Activated naive CD8-positive, alpha-beta T cell treated with anti-CD3 and anti-CD28 coated beads, Interleukin-2, amount 10 ng/mL, durations not matched to agents 7 days and 5 days (primary cell): ENCODE measurements around the gene MPLKIP. TPM values are rescaled to one million over a fixed set of nuclear protein-coding genes. Genes with fewer than 3 reads are reported as not detected.
"Not testable (repeated sequence)": the region's sequence is repeated elsewhere in the genome, so short reads cannot be mapped to it uniquely, and the experiment has no call there.

Experiments used
- ATAC-seq: fragments of 150-1000 bp; cut with Tn5 transposase; one replicate; pipeline ENCODE4 v1.10.0; 2021; ENCODE audit warnings: low read depth, moderate library complexity
- POLR2A ChIA-PET: fragments of 350-600 bp; sonication (Branson Sonifier 250); formaldehyde crosslinking; loops from one replicate; lab custom pipeline; 2021; ENCODE audit warnings: antibody characterized with exemption; lab: Charles Lee
- DNase-seq: peaks from one replicate; pipeline ENCODE4 v3.0.0; 2021
- H3K27ac Mint-ChIP-seq: one replicate; pipeline ENCODE4 v1.8.0; 2022; ENCODE audit warnings: mild to moderate bottlenecking, mixed read lengths
- H3K27me3 Mint-ChIP-seq: one replicate; pipeline ENCODE4 v1.8.0; 2022; ENCODE audit warnings: mild to moderate bottlenecking, moderate library complexity, mixed read lengths
- H3K36me3 Mint-ChIP-seq: one replicate; pipeline ENCODE4 v1.8.0; 2021; ENCODE audit warnings: mild to moderate bottlenecking, mixed read lengths
- H3K4me1 Mint-ChIP-seq: one replicate; pipeline ENCODE4 v1.8.0; 2021; ENCODE audit warnings: mixed read lengths
- H3K4me3 Mint-ChIP-seq: one replicate; pipeline ENCODE4 v1.8.0; 2022; ENCODE audit warnings: mild to moderate bottlenecking, moderate library complexity, mixed read lengths
- H3K9me3 Mint-ChIP-seq: one replicate; pipeline ENCODE4 v1.8.0; 2021; ENCODE audit warnings: mixed read lengths
- total RNA-seq, 2 experiments: library from RNA; stranded (reverse); gene quantifications; one replicate each; pipeline ENCODE4 v1.2.3, GENCODE V29; 2021

MPLKIP gene
- total RNA-seq, 2 experiments from 2014 or later = 35.7 to 41.5 TPM

DNA sequence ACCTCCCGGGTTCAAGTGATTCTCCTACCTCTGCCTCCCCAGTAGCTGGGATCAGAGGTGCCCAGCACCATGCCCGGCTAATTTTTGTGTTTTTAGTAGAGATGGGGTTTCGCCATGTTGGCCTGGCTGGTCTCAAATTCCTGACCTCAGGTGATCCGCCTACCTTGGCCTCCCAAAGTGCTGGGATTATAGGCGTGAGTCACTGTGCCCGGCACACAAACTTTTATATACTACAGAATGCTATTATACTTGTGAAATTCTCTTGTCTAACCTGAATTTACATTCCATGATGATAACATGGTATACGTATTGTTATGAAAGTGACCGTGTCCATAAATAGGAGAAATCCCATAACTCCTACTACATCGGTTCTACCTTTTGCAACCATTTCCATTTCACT is 17.2 kb downstream of the MPLKIP start:
- H3K4me1 Mint-ChIP-seq, H3K9me3 Mint-ChIP-seq, DNase-seq, H3K27ac Mint-ChIP-seq, H3K4me3 Mint-ChIP-seq, H3K27me3 Mint-ChIP-seq, ATAC-seq, H3K36me3 Mint-ChIP-seq: not testable (repeated sequence)
- POLR2A ChIA-PET = interaction anchor here (0.7 kb wide), 1 partner anchor 412 kb away, joined by 4 read pairs; no protein-coding TSS in a partner anchor

DNA sequence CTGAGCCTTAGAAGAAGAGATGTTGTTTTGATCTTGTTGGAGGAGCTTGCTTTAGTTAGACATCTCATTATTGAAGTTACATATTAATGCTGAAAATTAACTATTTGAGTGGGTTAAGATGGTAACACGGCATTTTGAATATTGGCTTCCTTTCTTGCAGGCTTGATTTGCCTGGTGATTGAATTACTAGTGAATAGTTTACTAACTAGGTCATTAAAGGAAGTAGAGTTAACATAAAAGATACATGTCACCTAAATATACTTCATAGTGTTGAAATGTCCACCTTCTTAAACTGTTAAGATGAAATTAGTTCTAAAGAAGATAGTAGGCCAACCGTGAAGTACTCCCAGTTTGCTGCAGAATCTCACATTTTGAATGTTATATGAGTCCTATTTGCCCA is 18.5 kb downstream of the MPLKIP start:
- H3K4me3 Mint-ChIP-seq = no peak overlapping the region
- ATAC-seq (no peak), DNase-seq (no peak)
- no peaks in the 10 kb centered on the region for H3K27me3 Mint-ChIP-seq
- H3K9me3 Mint-ChIP-seq = no peaks in the 10 kb centered on the region
- H3K27ac Mint-ChIP-seq = no peak overlapping the region
- H3K36me3 Mint-ChIP-seq = peaks cover 6% of the 10 kb centered on the region
- no peaks in the 10 kb centered on the region for H3K4me1 Mint-ChIP-seq
- POLR2A ChIA-PET = no interaction called here

DNA sequence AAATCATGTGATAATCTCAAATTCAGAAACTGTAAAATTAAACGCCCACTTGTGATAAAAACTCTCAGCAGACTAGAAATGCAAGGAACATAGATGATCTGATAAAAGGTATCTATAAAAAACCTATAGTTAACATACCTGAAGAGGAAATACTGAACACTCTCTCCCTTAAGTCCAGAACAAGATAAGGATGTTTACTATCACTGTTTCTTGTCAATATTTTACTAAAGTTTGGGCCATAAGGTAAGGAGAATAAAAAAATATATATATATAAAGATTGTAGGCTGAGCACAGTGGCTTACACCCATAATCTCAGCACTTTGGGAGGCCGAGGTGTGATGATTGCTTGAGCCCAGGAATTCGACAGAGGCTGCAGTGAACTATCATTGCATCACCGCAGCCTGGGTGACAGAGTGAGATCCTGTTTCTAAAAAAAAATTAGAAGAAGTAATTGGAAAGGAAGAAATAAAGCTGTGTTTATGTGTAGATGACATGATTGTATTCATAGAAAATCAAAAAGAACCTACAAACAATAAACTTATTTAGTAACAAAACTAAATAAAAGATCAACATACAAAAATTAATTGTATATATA is 28.4 kb downstream of the MPLKIP start:
- Mint-ChIP-seq H3K27me3 (no peaks in the 10 kb centered on the region), H3K4me3 (no peak overlapping the region), H3K4me1 (no peaks in the 10 kb centered on the region), H3K36me3 (no peaks in the 10 kb centered on the region), H3K9me3 (no peaks in the 10 kb centered on the region), H3K27ac (no peak overlapping the region)
- no peak for DNase-seq
- POLR2A ChIA-PET = no interaction called here
- ATAC-seq = no peak

DNA sequence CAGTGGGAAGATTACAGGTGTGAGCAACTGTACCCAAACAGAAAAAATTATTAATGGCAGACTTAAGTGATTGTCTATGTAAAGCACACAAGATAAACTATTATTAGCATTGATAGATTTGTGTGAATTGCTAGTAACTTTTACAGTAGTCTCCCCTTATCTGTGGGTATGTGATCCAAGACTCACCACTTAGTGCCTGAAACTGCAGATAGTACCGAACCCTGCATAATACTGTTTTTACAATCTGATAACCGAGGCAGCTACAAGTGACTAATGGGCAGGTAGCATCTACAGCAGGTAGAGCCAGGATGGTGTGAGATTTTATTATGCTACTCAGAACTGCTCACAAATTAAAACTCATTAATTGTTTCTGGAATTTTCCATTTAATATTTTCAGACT is 31.5 kb downstream of the MPLKIP start:
- Mint-ChIP-seq H3K27me3 (no peaks in the 10 kb centered on the region), H3K9me3 (no peaks in the 10 kb centered on the region), H3K27ac (no peak overlapping the region), H3K4me3 (no peak overlapping the region), H3K4me1 (no peaks in the 10 kb centered on the region), H3K36me3 (no peaks in the 10 kb centered on the region)
- no peak for DNase-seq
- POLR2A ChIA-PET = no interaction called here
- no peak for ATAC-seq

DNA sequence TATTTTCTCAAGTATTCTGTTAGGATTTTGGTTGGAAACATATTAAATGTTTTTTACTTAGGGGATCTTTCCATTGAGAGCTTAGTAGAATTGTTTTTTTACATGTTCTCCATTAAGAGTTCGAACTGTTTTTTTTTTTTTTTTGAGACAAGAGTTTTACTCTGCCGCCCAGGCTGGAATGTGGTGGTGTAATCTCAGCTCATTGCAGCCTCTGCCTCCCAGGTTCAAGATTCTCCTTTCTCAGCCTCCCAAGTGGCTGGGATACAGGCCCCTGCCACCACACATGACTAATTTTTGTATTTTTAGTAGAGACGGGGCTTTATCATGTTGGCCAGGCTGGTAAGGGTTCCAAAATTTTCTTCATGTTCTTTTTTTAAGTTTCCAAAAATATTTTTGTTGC is 33.2 kb downstream of the MPLKIP start:
- POLR2A ChIA-PET = interaction anchor here (0.6 kb wide), 1 partner anchor 836 kb away, joined by 3 read pairs; no protein-coding TSS in a partner anchor
- H3K27ac Mint-ChIP-seq = no peak overlapping the region
- H3K4me1 Mint-ChIP-seq = no peaks in the 10 kb centered on the region
- no peak for ATAC-seq
- no peak overlapping the region for H3K4me3 Mint-ChIP-seq
- DNase-seq = no peak
- no peaks in the 10 kb centered on the region for H3K27me3 Mint-ChIP-seq
- peaks cover 3% of the 10 kb centered on the region for H3K36me3 Mint-ChIP-seq
- H3K9me3 Mint-ChIP-seq = no peaks in the 10 kb centered on the region

DNA sequence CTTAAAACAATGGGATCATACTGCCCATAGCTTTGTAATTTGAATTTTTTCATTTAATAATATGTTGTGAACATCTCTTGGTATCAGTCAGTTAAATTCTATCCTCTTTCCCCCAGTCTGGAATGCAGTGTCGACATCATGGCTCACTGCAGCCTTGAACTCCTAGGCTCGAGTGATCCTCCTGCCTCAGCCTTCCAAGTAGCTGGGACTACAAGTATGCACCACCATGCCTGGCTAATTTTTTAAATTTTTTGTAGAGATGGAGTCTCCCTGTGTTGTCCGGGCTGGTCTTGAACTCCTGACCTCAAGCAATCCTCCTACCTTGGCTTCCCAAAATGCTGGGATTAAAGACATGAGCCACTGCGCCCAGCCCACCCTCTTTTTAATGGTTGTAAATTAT is 34.6 kb downstream of the MPLKIP start:
- DNase-seq (no peak), ATAC-seq (no peak)
- H3K9me3 Mint-ChIP-seq = no peaks in the 10 kb centered on the region
- H3K4me3 Mint-ChIP-seq = no peak overlapping the region
- POLR2A ChIA-PET = no interaction called here
- no peaks in the 10 kb centered on the region for H3K27me3 Mint-ChIP-seq
- H3K36me3 Mint-ChIP-seq = peaks cover 9% of the 10 kb centered on the region
- no peak overlapping the region for H3K27ac Mint-ChIP-seq
- H3K4me1 Mint-ChIP-seq = no peaks in the 10 kb centered on the region

DNA sequence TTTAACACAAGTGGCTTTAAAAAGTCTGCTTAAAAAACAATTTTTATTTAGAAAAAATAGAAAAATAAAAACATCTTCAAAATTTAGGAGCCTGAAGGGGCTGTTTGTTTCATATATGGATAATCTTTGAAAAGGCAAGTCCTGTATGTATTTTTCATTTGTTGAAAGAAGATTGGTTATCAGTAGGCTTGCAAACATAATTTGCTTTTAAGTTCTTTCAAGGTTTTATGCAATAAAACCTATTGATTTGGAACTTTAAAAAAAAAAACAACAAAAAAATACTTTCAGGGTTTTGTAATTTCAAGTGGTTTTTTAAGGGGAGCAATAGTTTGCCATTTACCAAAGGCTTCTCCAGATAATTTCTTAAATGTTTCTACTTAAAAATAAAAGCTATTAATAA is 35.6 kb downstream of the MPLKIP start:
- Mint-ChIP-seq H3K4me3 (no peak overlapping the region), H3K36me3 (peaks cover 18% of the 10 kb centered on the region), H3K4me1 (no peaks in the 10 kb centered on the region), H3K27ac (no peak overlapping the region), H3K27me3 (no peaks in the 10 kb centered on the region), H3K9me3 (no peaks in the 10 kb centered on the region)
- POLR2A ChIA-PET = interaction anchor here (0.7 to 0.8 kb wide), 2 partner anchors 15 to 717 kb away, joined by 3 read pairs; no protein-coding TSS in a partner anchor
- ATAC-seq (no peak), DNase-seq (no peak)

DNA sequence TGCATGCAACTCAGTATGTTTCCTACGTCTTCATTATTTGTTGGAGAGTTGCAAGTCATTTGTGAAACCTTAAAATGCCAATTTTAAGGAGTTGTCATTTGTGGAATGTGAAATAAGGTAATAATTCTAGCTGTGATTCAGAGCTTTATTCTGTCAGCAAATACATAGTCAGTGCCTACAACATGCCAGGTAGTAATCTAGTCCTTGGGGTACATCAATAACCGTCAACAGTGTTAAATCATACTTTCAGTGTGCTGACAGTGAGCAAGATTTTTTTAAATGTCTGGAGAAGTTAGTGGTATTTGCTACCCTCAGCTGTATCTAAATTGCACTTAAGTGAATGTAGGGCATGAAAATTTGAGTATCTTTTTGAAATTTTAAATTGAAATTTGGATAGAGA is 36.7 kb downstream of the MPLKIP start:
- Mint-ChIP-seq H3K27ac (no peak overlapping the region), H3K4me3 (no peak overlapping the region), H3K36me3 (peaks cover 18% of the 10 kb centered on the region), H3K27me3 (no peaks in the 10 kb centered on the region), H3K4me1 (no peaks in the 10 kb centered on the region), H3K9me3 (no peaks in the 10 kb centered on the region)
- ATAC-seq (no peak), DNase-seq (no peak)
- POLR2A ChIA-PET = interaction anchor here (0.8 kb wide), 1 partner anchor 16 kb away, joined by 3 read pairs; no protein-coding TSS in a partner anchor

DNA sequence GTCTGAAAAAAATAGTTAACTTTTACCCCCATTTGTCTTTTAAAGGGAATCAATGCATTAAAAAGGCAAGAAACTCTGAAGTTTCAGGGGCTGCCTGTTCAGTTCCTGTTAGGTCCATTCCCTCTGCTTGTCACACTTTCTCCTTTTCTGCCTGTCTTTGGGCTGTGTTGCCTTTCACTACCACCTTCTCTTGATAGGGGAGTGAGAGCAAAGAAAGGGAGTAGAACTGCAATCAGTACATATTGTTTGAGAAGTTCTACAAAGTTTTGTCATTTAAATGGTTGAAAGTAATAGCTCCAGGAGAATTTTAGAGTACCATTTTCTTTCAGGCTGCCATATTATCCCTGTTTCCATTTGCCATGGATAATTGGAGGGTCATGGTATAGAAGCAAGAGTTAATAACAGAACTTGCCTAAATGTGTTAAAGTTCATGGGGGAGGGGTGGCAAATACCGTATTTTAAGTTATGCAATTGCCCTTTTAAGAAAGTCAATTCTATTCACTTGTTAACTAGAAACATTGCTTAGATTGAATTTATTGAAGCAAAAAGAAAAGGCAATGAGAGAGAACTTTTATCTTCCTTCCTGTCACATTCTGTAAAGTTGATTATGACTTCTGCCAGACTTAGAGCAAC is 38.6 kb downstream of the MPLKIP start:
- POLR2A ChIA-PET = no interaction called here
- H3K27ac Mint-ChIP-seq = no peak overlapping the region
- H3K4me1 Mint-ChIP-seq = no peaks in the 10 kb centered on the region
- no peaks in the 10 kb centered on the region for H3K27me3 Mint-ChIP-seq
- H3K9me3 Mint-ChIP-seq = no peaks in the 10 kb centered on the region
- no peak overlapping the region for H3K4me3 Mint-ChIP-seq
- H3K36me3 Mint-ChIP-seq = peaks cover 19% of the 10 kb centered on the region
- no peak for DNase-seq
- no peak for ATAC-seq

DNA sequence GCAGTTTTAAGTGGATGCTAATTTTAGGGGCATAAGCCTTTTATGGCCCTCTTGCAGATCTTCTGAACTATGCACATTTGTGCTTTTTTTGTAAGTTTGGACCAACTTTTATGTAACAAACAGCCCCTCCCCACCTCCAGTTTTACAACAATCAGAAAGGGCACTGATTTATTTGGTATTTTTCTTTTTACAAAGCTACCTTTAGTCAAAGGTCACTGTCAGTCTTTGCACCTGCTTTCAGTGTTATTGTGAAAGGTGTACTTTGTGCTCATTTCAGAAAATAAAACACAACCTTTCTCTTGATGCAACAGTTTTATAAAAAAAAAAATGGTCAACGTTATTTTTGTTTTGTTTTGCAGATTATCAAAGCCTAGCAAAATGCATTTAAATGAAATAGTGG is 39.2 kb downstream of the MPLKIP start:
- no peak for DNase-seq
- Mint-ChIP-seq H3K4me1 (no peaks in the 10 kb centered on the region), H3K36me3 (peaks cover 21% of the 10 kb centered on the region), H3K27me3 (no peaks in the 10 kb centered on the region), H3K9me3 (no peaks in the 10 kb centered on the region), H3K27ac (no peak overlapping the region), H3K4me3 (no peak overlapping the region)
- no peak for ATAC-seq
- POLR2A ChIA-PET = no interaction called here

DNA sequence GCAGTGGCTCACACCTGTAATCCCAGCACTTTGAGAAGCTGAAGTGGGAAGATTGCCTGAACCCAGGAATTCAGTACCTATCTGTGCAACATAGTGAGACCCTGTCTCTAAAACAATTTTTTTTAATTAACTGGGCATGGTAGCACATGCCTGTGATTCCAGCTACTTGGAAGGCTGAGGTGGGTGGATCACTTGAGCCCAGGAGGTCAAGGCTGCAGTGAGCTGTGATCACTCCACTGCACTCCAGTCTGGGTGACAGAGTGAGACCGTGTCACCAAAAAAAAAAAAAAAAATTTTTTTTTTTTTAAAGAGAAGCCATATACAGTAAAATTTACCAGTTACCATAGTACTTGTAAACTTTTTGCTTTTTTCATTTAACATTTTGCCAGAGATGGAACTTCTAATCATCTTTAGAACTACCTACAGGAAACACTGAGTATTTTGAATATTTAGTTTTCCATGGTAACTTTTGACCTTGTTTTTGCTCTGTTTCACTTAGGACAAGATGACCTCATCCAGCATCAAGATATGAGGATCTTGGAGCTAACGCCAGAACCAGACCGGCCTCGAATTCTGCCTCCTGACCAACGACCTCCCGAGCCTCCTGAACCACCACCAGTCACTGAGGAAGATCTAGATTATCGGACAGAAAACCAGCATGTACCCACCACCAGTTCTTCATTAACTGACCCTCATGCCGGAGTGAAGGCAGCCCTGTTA is 40.6 kb downstream of the MPLKIP start:
- POLR2A ChIA-PET = no interaction called here
- Mint-ChIP-seq H3K36me3 (peaks cover 24% of the 10 kb centered on the region), H3K4me1 (no peaks in the 10 kb centered on the region), H3K9me3 (no peaks in the 10 kb centered on the region), H3K27ac (no peak overlapping the region), H3K27me3 (no peaks in the 10 kb centered on the region), H3K4me3 (no peak overlapping the region)
- DNase-seq = no peak
- no peak for ATAC-seq

DNA sequence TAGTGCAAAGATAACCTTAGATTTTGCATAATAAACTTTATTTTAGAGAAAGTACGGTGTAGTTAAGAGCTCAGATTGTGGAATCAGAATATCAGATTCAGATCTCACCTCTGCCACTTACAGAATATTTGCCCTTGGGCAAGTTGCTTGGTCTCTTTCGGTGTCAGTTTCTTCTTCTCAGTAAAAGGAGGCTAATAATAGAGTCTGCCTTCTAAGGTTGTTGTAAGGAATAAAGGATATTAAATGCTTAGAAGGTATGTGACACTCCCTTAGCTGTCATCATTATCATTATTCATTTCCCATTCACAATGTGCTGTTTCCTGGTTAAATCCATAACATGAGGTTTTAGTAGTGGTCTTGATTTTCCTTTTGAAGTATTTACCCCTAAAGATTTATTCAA is 42.2 kb downstream of the MPLKIP start:
- POLR2A ChIA-PET = no interaction called here
- no peak overlapping the region for H3K27ac Mint-ChIP-seq
- no peaks in the 10 kb centered on the region for H3K4me1 Mint-ChIP-seq
- ATAC-seq (no peak), DNase-seq (no peak)
- no peaks in the 10 kb centered on the region for H3K9me3 Mint-ChIP-seq
- H3K4me3 Mint-ChIP-seq = no peak overlapping the region
- H3K27me3 Mint-ChIP-seq = no peaks in the 10 kb centered on the region
- H3K36me3 Mint-ChIP-seq = peaks cover 25% of the 10 kb centered on the region

DNA sequence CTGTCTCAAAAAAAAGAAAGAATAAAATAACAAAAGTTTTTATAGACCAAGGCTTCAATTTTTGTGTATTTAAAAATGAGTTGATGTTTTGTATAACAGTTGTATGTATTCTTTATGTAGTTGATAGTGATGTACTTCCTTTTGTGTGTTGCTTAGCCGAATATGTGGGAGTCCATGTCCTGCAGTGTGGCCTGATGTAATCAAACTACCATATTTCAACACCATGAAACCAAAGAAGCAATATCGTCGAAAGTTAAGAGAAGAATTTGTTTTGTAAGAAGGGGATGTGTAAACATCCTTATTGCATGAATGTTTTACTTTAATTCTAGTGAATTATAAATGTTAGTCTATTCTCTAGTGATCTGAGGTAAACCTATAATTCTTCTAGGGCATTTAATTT is 56.6 kb downstream of the MPLKIP start:
- DNase-seq = no peak
- H3K27ac Mint-ChIP-seq = no peak overlapping the region
- no peaks in the 10 kb centered on the region for H3K9me3 Mint-ChIP-seq
- no peaks in the 10 kb centered on the region for H3K4me1 Mint-ChIP-seq
- peaks cover 4% of the 10 kb centered on the region for H3K36me3 Mint-ChIP-seq
- H3K4me3 Mint-ChIP-seq = no peak overlapping the region
- ATAC-seq = no peak
- H3K27me3 Mint-ChIP-seq = no peaks in the 10 kb centered on the region
- POLR2A ChIA-PET = no interaction called here
